Measurements from ENCODE around the gene GPC5.

GRCh38 chr13:92806215-92806614 lies 1407.8 kb downstream of the GPC5 start:
- no peak for TF ChIP-seq CTCF (conservative IDR thresholded peaks at IDR 0.05; ENCODE audit: low read depth, low read length)
- no peak for TF ChIP-seq EZH2 (IDR thresholded peaks at IDR 0.05; ENCODE audit: borderline replicate concordance, low read depth, low read length, poor library complexity, severe bottlenecking)

Measured in A673 (cell line).